Measurements from ENCODE around the gene ARSA. TPM values are rescaled to one million over a fixed set of nuclear protein-coding genes. Genes with fewer than 3 reads are reported as not detected.

The ARSA gene
- total and polyA plus RNA-seq, 4 donors: 6.8 to 28.0 (median 15.8) TPM

GRCh38 chr22:50600967-50601668, 26.8 kb downstream of the ARSA start:
- Histone ChIP-seq H3K9me3 (ENCODE audit: control insufficient read depth in 4 of 4, low read length in 3 of 4) (no peaks in the 10 kb centered on the region), H3K4me3 (ENCODE audit: low read depth in 1 of 3, low read length in 3 of 3) (peak overlapping the region in 1 of 3 donors; percentile 61), H3K27me3 (ENCODE audit: control insufficient read depth in 4 of 4, insufficient read depth in 4 of 4, low read length in 3 of 4) (peaks cover 0 to 10% (median 2%) of the 10 kb centered on the region in 4 donors), H3K9ac (ENCODE audit: low read depth in 1 of 2, low read length in 2 of 2) (no peak overlapping the region), H3K36me3 (ENCODE audit: control insufficient read depth in 4 of 4, insufficient read depth in 3 of 4, low read depth in 1 of 4, low read length in 3 of 4) (no peaks in the 10 kb centered on the region), H3K27ac (ENCODE audit: low read depth in 1 of 2, low read length in 2 of 2) (no peak overlapping the region), H3K4me1 (ENCODE audit: control insufficient read depth in 4 of 4, insufficient read depth in 4 of 4, low read length in 3 of 4) (peaks cover 0 to 7% (median 4%) of the 10 kb centered on the region in 4 donors)
- DNase-seq (ENCODE audit: low spot score): no peak
- WGBS: 11% methylated on average over 52 of the region's 52 CpGs
- TF ChIP-seq HNF4G (IDR thresholded peaks at IDR 0.05) (no peak), ZBTB33 (IDR thresholded peaks at IDR 0.05) (no peak), REST (IDR thresholded peaks at IDR 0.05) (no peak), RXRA (IDR thresholded peaks at IDR 0.05) (no peak), JUND (IDR thresholded peaks at IDR 0.05) (no peak), GABPA (IDR thresholded peaks at IDR 0.05 in 1 of 2, conservative IDR thresholded peaks at IDR 0.05 in 1 of 2) (no peak), TAF1 (conservative IDR thresholded peaks at IDR 0.05) (no peak), FOXA1 (IDR thresholded peaks at IDR 0.05) (no peak), HNF4A (conservative IDR thresholded peaks at IDR 0.05) (no peak), FOXA2 (IDR thresholded peaks at IDR 0.05) (no peak), EGR1 (IDR thresholded peaks at IDR 0.05; ENCODE audit: low read depth in 2 of 2) (no peak), RAD21 (IDR thresholded peaks at IDR 0.05) (no peak), CTCF (IDR thresholded peaks at IDR 0.05; ENCODE audit: low read depth, low read length, missing input control) (no peak), NR2F2 (IDR thresholded peaks at IDR 0.05) (no peak), ATF3 (IDR thresholded peaks at IDR 0.05) (no peak), YY1 (IDR thresholded peaks at IDR 0.05) (no peak), MAX (IDR thresholded peaks at IDR 0.05) (no peak)
